Stimulated activated CD4-positive, alpha-beta T cell treated with anti-CD3 and anti-CD28 coated beads, Interleukin-2, amount 100 ng/mL, for 24 hours (primary cell): ENCODE data around the gene ST8SIA5.
A peak's percentile ranks its signal among the peaks of the same experiment; 100 is the strongest.
"Not testable (repeated sequence)": the region's sequence is repeated elsewhere in the genome, so short reads cannot be mapped to it uniquely, and the experiment has no call there.

Source experiments
- DNase-seq, 2 donors: peaks; one replicate each; pipeline ENCODE4 v3.0.0-alpha.2; 2020

ST8SIA5 gene

DNA sequence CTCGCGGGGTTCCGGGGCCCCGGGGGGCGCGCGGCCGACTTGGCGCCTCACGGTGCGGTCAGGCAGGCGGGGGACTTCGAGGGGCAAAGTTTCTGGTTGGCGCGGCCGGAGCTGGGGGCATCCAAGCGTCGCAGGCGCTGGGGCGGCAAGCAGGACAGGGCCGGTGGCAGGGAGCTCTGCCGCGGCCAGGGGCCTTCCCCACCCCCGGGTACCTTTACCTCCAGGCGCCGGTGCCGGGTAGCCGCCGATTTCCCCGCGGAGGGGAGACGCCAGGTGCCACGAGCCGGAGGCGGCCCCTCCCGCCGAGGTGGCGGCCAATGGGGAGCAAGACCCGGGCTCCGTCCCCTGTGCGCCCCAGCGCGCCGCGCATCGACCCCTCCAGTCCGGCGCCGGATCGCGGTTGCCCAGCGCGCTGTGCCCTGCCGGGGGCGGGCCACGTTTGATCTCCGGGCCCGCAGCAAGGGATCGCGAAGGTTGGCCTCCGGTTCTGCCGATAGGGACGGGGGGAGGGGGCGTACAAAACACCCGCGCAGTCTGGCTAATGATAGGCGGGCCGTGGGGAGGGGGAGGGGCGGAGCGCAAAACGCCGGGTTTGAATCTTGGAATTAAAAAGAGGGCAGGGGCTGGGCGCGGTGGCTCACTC is at the start of gene ST8SIA5:
Gene ST8SIA5 (minus strand): TSS at position 495 of the 643 bp plus-strand sequence. CDS start 545 bp downstream, outside the sequence.
- peak in 1 of 2 donors; percentile 20 for DNase-seq

DNA sequence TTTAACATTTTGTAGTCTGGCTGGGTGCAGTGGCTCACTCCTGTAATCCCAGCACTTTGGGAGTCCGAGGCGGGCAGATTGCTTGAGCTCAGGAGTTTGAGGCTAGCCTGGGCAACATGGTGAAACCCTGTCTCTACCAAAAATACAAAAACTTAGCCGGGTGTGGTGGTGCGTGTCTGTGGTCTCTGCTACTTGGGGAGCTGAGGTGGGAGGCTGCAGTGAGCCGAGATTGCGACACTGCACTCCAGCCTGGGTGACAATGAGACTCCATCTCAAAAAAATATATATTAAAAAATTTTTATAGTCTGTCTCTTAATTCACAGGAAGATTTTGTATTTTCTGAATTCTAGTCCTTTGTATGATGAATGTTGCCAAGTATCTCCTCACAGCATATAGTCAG is 39.1 kb upstream of the ST8SIA5 start:
- not testable (repeated sequence) for DNase-seq

DNA sequence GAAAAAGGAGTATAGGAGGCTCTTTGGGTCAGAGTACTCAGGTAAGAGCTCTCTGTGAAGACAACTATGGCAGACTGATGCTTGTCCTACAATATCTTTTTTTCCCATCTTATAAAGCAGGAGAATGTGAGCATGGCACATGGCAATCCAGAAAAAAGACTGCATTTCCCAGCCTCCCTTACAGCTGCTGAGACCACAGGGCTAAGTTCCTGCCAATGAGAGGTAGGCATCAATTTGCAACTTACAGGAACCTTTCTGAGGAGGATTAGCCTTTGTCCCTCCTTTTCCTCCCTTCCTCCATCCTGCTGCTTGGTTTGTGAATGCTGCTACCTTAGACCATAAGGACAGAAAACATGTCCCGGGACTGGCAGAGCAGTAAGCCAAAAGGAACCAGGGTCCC is 37.8 kb upstream of the ST8SIA5 start:
- no peak for DNase-seq

DNA sequence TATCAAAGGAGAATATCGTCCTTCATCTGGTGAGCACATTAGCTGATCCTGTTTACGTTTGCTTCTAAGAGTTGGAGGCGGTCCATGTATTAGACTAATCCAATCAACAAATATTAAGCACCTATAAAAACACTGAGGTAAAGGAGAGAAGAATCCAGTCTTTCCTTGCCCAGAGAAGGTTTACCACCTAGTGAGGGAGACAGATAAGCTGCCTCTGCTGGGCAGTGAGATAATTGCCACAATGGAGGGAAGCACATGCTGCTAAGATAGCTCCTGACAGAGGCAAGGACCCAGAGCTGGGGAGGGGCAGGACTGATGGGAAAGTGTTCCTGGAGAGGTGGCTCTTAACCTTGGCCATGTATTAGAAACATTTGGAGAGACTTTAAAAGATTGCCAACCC is 36.7 kb upstream of the ST8SIA5 start:
- DNase-seq, result no peak

DNA sequence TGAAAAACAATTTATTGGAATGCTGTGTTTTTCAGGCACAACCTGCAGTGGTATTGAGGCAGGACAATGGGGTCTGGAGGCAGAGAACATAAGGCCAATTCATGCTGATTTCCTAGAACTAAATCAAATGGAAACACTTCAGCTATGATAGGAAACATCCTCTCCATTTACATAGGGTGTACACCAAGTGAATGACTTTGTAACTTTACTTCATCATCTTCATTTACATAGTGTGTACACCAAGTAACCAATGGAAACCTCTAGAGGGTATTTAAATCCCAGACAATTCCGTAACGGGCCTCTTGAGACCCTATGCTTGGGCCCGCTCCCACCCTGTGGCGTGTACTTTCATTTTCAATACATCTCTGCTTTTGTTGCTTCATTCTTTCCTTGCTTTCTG is 32.2 kb upstream of the ST8SIA5 start:
- DNase-seq, result no peak

DNA sequence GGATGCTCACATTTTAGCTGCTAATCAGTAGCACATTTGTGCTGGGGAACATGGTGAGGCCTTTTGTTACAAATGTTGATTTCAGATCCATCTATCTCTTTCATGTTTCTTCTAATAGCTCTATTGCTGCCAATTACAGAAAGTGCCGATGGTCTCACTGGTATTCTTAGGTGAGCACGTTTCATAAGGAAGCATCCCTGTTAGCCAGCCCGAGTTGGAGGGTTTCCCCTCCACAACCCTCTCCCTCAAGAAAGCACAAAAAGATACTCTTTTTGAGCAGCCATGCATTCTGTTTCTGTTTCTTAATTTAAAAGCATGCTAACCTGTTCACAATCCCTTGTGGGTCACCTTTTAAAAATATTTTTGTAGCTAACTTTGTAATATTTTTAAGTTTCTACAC is 30.8 kb upstream of the ST8SIA5 start:
- no peak for DNase-seq

DNA sequence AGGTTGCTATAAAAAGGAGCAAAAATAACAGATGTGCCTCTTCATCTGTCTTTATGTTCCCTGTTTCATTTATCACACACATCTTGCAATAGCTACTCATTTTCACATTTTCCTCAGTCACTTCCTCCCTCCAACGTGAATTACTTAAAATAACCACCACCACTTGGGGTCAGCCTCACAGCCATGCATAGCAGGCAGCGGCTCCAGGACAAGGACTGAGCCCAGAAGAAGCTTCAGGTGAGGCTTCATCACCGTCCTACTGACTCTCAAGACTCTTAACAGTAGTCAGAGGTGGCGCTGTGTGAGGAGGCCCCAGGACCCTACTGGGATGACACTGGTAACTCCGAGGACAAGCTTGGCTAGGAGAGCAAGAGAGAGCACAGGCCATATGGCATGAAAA is 15.5 kb upstream of the ST8SIA5 start:
- DNase-seq, result no peak

DNA sequence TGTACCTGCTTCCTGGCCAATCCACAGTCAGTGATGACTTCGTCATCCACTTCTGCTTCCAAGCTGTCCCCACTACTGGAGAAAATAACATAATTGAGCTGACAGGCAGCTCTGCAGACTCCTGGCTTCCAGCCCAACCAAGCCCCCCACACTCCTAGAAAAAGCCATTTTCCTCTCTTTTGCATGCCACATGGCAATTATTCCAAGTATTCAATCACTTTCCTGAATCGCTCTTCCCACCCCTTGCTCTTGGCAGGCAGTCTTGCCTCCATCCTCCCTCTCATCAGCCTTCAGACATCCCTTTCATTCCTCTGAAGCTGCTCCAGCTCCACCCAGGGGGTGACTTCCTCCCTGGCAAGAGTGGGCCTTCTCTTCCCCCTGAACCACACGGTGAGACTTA is 14.3 kb upstream of the ST8SIA5 start:
- DNase-seq, result no peak

DNA sequence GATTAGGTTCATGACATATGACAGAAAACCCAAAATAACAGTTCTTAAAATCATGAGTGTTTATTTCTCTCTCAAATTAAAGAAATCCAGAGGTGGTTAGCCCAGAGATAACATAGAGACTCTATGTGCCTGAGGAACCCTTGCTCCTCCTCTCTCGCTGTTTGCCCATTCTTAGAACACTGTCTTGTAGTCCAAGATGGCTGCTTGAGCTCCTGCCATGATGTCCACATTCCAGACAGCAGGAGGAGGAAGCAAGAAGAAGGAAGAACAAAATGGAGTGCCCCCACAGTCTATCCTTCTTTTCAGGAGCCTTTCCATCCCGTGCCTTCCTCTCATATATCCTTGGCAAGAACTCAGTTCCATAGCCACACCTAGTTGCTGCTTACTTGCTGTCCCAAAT is 13.9 kb upstream of the ST8SIA5 start:
- DNase-seq, result no peak

- DNase-seq, result no peak
Measured at GRCh38 chr18:46768166-46768921, 11.5 kb upstream of the ST8SIA5 start.

- no peak for DNase-seq
Measured at GRCh38 chr18:46767217-46767616, 10.4 kb upstream of the ST8SIA5 start.

DNA sequence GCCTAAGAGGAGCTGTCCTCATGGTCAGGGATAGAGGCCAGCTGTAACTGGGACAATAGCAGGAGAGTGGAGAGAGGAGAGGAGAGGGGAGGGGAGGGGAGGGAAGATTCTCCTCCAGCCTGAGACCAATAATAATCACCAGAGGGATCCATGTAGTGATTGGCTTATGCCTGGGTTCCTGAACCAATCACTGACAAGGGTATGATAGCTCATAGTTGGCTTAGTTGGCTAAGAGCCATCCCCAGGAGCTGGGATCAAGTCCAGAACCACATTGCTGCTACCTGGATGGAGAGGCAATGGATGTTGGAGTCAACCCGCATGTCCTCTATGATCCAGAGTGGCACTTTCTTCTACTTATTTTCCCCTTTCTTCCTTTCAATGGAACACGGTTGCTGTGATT is 7.7 kb upstream of the ST8SIA5 start:
- no peak for DNase-seq

- DNase-seq, result no peak
Measured at GRCh38 chr18:46761059-46761769, 4.4 kb upstream of the ST8SIA5 start.

GRCh38 chr18:46759890-46760289 is 3.0 kb upstream of the ST8SIA5 start:
- no peak for DNase-seq

DNA sequence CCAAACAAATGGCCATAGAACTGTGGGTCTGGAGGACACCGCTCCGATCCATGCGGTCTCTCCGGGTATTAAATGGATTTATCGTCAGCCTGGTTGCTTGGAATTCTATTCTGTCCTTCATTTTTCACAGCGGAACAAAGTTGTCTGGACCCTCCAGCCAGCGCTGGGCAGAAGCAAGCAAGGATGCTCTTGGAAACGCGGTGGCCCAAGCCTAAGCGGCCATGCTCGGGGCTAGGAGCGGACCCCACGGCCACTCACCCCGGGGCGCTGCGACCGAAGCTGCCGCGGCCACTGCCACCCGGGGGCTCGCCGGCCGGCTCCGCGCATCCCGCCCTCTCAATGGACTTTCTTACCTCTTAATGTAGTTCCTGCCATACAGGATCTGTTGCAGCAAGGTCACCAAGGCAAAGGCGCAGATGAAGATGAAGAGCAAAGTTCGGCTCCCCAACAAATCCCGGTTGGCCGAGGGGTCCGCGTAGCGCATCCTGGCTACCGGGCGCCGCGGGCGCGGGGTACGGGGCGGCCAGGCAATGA is 761 bp downstream of the ST8SIA5 start:
- DNase-seq, result no peak

DNA sequence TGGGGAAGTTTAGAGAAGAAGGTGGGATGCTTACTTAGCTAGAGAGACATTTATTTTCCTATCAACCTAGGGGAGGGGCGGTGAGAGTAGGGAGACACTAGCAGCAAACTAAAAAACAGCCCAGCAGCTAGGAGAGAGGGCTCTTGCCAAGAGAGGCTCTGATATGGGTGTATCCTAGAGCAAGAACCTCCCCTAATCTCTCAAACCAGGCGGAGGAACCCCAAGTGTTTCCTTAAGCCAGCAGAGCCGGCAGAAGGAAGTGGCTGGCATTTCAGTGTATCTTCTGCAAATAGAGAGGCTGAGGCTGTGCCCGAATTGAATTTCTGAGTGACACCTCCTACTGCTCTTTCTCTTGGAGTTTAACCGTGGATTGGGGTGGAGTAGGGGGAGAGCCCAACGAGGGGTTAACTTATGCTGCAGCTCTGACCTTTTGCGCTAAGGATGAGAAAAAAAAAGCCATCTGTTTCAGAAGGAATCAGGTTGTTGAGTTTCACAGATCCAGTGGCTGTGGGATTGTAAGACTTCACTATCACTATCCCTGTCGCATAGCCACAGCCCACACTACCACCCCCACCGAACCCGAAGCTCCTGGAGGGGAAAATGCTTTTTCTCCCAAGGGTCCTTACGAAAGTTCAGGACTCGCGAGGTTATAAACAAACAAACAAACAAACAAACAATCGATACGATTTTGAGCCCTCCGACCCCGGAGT is 1.4 kb downstream of the ST8SIA5 start:
- no peak for DNase-seq

GRCh38 chr18:46754661-46755292 is 2.1 kb downstream of the ST8SIA5 start:
- no peak for DNase-seq

- DNase-seq, result no peak
Measured at GRCh38 chr18:46754188-46754587, 2.7 kb downstream of the ST8SIA5 start.

- no peak for DNase-seq
Measured at GRCh38 chr18:46751882-46752281, 5.0 kb downstream of the ST8SIA5 start.

DNA sequence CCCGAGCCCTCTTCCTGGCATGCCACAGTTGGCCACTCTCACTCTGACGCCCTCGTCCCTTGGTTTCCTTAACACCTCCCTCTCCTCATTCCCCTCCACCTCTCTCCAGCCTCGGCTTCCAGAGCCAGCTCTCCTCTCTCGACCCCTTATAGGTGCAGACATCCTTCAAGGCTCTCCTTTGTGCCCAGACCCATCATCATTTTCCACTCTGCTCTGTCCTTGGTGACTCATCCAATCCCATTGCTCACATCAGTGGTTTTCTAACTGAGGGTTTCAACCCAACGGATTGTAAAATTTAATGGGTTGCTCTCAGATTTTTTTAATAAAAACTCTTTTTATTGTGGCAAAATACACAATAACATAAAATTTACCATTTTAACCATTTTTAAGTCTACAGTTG is 6.2 kb downstream of the ST8SIA5 start:
- no peak for DNase-seq

- no peak for DNase-seq
Measured at GRCh38 chr18:46748466-46748865, 8.4 kb downstream of the ST8SIA5 start.

DNA sequence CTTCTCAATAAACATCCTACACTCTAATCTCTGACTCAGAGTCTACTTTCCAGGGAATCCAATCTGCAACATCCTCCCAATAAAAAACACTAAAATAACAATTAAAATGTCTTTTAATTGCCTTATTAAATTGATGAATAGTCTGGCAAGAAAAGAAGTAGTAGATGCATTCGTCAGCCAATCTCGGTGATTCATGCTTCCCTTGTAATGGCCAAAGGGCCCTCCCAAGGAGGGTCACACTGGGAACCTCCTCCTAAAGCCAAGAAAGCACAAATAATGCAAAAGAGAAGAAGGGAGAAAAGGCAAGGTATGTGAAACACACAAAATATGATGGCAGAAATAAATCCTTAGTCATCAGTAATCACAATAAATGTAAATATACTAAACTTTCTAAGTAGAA is 16.8 kb downstream of the ST8SIA5 start:
- DNase-seq, result no peak

DNA sequence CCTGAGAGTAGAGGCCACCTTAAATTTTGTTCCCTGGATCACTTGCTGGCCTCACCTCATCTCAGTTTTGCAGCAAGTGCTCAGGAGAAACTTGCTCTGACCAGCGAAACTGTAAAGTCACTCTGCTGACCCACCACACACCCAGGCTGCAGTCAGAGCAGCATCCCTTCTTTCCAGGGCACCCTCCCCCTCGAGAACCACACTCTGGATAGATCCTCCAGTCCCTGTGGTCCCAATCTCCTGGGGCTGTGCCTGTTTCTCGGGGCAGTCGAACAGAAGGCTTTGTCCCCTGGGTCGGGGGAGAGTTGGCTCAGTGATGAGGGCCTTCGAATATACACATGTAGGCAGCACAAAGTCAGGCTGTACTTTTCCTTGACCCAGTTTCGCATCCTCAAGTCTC is 18.4 kb downstream of the ST8SIA5 start:
- no peak for DNase-seq
